HFF-Myc (cell line): ENCODE results near the gene GRIK4.

Experiments
- DNase-seq: peaks from one replicate; pipeline ENCODE4 v3.0.0-alpha.2; 2011; ENCODE audit warnings: low read depth; ENCODE audit errors: extremely low read depth
- H3K4me3 ChIP-seq: replicated peaks from 2 replicates; pipeline ENCODE4 v1.5.1; 2011; ENCODE audit warnings: low read depth, mild to moderate bottlenecking, control low read depth, low read length
- TF ChIP-seq, protein P1 (sequence below): IDR thresholded peaks from 2 replicates; pipeline ENCODE4 v1.5.1; 2012; ENCODE audit warnings: mild to moderate bottlenecking, low read depth, low read length, control low read depth; ENCODE audit errors: missing control alignments

Gene GRIK4

DNA sequence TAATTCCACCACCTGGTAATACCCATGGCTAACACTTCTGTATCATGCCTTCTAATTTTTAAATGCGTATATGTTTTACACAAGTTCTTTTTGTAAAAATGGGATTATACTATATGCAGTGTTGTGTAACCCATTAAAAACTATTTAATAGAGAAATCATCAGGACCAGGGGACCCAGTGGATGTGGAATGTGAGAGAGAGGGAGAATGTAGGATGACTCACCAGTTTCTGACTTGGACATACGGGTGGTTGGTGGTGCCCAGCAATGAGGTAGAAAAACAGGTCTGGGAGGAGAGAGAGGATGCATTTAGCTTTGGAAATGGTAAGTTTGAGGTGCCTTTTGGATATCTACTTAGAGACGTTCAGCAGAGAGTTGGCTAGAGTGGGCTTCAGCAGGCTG, 400.4 kb downstream of the GRIK4 start:
- TF ChIP-seq, protein P1, sequence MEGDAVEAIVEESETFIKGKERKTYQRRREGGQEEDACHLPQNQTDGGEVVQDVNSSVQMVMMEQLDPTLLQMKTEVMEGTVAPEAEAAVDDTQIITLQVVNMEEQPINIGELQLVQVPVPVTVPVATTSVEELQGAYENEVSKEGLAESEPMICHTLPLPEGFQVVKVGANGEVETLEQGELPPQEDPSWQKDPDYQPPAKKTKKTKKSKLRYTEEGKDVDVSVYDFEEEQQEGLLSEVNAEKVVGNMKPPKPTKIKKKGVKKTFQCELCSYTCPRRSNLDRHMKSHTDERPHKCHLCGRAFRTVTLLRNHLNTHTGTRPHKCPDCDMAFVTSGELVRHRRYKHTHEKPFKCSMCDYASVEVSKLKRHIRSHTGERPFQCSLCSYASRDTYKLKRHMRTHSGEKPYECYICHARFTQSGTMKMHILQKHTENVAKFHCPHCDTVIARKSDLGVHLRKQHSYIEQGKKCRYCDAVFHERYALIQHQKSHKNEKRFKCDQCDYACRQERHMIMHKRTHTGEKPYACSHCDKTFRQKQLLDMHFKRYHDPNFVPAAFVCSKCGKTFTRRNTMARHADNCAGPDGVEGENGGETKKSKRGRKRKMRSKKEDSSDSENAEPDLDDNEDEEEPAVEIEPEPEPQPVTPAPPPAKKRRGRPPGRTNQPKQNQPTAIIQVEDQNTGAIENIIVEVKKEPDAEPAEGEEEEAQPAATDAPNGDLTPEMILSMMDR = no peak
- no peak for DNase-seq
- no peak overlapping the region for H3K4me3 ChIP-seq

DNA sequence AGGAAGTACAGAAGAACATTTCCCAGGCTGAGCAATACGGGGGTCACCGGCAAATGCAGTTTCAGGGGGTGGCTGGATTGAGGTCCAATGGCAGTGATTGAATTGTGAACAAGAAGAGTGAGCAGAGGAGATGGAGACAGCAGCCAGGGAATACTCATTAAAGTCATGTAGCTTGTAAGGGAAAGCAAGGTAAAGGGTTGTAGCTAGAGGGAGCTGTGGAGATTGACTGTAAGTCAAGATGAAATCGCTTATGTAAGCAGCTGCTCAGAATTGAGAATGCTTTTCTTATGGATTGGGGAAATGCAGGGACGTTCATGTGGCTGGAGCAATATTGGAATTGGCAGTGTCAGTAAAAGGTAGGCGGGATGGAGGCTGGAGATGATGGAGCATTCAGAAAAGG, 401.0 kb downstream of the GRIK4 start:
- DNase-seq = peak; percentile 11
- H3K4me3 ChIP-seq = no peak overlapping the region
- TF ChIP-seq, protein P1 = peak; percentile 50

DNA sequence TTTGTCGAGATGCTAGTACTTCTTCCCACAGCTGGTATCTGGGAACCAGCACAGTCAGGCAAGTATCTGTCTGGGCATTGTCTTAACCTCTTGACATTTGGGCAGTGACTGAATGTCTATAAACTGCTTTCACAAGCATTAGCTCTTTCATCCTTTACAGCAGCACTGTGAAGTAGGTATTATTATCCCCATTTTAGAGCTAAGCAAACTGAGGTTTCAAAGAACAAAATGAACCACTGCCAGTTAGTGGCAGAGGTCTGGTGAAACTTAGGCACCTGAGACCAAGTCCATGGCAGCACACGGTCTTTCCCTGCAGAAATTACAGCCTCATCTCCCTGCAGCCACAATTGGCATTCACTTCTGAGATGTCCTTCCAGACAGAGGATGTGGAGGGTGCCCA, 401.4 kb downstream of the GRIK4 start:
- no peak for DNase-seq
- TF ChIP-seq, protein P1 = no peak
- H3K4me3 ChIP-seq = no peak overlapping the region

DNA sequence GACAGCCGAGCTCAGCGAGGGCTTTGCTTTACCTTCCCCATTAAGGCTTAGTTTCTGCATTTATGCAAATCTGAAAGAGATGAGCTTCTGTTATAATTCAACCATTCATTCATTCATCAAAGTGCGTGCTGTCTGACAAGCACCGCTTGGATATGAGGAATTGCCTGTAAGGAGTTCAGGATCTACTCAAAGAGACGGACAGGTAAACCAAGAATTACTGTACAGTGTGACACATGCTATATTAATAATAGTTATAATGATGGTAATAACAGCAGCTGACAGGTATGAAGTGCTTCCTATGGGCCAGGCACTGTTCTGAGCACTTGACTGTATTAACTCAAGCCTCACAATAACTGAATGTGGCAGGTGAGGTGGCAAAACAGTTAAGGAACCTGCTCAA, 402.5 kb downstream of the GRIK4 start:
- no peak overlapping the region for H3K4me3 ChIP-seq
- no peak for DNase-seq
- TF ChIP-seq, protein P1 = no peak

DNA sequence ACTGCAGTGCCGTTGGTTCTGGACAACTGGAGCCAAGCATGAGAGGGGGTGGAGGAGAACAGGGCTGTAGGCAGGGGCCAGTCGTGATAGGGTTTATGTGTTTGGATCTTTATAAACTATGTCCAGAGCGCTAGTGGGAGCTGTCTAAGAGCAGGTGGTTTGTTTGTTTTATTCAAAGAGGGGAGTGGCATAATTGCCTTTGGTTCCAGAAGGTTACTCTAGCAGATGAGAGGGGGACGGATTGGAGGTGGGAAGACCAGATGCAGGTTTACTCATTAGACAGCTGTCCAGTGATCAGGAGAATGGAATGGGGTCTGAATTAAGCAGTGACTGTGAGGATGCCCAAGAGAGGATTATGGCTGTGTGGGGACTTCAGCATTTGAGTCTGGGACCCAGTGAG, 403.1 kb downstream of the GRIK4 start:
- TF ChIP-seq, protein P1 = no peak
- H3K4me3 ChIP-seq = no peak overlapping the region
- no peak for DNase-seq

DNA sequence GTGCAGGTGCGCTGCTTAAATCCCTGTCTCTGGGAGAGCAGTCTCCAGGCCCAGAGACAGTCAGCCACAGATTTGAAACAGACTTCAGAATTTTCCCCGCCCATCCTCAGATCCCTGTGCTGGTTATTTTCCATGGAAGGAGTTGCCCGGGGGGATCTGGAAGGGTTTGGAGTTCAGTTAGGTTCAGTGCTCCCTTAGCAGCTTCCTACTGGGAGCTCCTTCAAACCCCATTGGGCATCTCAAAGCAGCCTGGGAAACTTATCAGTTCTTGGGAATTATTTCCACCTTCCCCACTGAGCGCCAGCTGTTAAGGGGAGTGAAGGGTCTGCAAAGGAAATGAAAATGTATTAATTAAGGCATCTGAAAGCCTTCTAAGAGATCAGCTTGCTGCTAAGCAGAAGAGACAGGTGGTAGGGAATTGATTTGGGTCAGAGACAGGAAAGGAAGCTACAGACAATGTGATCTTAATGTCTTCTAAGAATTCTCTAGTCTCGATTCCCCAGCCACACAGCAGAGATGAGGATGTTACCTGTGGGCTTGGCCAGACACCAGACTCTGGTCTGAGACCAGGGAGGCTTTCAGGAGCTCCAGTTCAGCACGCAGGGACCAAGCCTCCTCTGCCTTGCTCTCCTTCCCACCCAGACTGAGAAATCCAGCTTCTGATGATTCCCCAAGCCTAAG, 406.2 kb downstream of the GRIK4 start:
- TF ChIP-seq, protein P1 = no peak
- no peak for DNase-seq
- no peak overlapping the region for H3K4me3 ChIP-seq

DNA sequence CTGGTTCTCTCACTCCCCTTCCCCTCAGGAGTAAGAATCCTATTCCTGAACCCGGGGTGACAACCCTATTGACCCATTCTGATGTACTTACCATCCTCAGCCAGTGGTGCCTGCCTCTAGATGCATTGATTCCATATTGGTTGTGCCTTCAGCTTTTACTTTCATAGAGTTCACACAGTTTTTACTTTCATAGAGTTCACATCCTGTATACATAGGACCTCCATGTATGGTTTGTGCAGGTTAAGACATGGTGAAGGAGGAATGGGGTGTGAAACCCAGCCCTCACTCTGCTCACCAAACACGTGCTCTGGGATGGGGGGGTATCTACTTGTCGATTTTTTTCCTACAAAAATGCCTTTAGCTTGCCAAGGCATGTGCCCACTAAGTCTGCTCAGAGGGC, 406.7 kb downstream of the GRIK4 start:
- no peak overlapping the region for H3K4me3 ChIP-seq
- DNase-seq = no peak
- TF ChIP-seq, protein P1 = no peak
